SH-SY5Y (cell line): Measurements from ENCODE around the gene RPS6KA4.

ENCODE experiments used
- GATA2 ChIP-seq: IDR thresholded peaks from 2 replicates; pipeline ENCODE4 v1.6.1; 2011; ENCODE audit warnings: mild to moderate bottlenecking, low read depth, low read length
- GATA3 ChIP-seq: IDR thresholded peaks from 2 replicates; pipeline ENCODE4 v1.6.1; 2011; ENCODE audit warnings: low read depth, mild to moderate bottlenecking, low read length, moderate library complexity

DNA sequence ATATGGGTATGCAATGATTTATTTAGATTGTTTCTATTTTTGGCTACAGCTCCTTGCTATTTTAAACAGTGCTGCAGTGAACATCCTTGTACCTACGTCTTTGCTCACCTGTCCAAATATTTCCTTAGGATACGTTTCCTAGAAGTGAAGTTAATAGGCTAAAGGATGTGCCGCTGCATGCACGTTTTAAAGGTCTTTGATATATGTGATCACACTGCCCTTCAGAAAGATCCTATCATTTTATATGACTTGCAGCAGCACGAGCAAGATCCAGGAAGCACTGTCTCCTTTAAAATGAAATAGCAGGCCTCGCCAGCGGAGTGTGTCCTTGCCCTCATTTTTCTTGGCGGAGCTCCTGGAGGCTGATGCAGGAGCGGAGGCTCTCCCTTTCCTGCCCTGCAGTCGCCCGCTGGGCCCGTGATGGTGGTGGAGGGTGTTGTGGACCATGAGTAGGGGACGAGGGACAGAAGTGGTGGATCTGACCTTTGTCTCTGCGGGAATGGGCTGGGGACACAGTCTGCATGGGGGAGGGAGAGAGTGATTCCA is 19.4 kb downstream of the RPS6KA4 start:
- no peak for TF ChIP-seq GATA2
- TF ChIP-seq GATA3: no peak
